Fibroblast of peridontal ligament (primary cell): ENCODE data around the gene ZNF462.
"Not testable (repeated sequence)": the region's sequence is repeated elsewhere in the genome, so short reads cannot be mapped to it uniquely, and the experiment has no call there.

Experiments used
- DNase-seq: peaks from one replicate; pipeline ENCODE4 v3.0.0-alpha.2; 2010; ENCODE audit errors: extremely low read depth

The ZNF462 gene

GRCh38 chr9:106862821-106863720 lies at the start of gene ZNF462:
Gene ZNF462 (plus strand): TSS chr9:106863166. CDS start chr9:106923384, 60,218 bp downstream.
- peak; percentile 78 for DNase-seq

- DNase-seq, result no peak
These were observed 46.4 kb upstream of the ZNF462 start for GRCh38 chr9:106816524-106816923.

GRCh38 chr9:106818034-106818433 lies 44.9 kb upstream of the ZNF462 start:
- DNase-seq, result no peak

- no peak for DNase-seq
These were observed 42.1 kb upstream of the ZNF462 start for GRCh38 chr9:106820866-106821265.

- DNase-seq, result no peak
These were observed 34.9 kb upstream of the ZNF462 start for GRCh38 chr9:106828070-106828469.

- DNase-seq, result no peak
These were observed 34.0 kb upstream of the ZNF462 start for GRCh38 chr9:106828965-106829364.

- peak; percentile 12 for DNase-seq
These were observed 33.1 kb upstream of the ZNF462 start for GRCh38 chr9:106829666-106830408.

GRCh38 chr9:106830527-106831150 lies 32.3 kb upstream of the ZNF462 start:
- no peak for DNase-seq

- no peak for DNase-seq
These were observed 28.1 kb upstream of the ZNF462 start for GRCh38 chr9:106834888-106835287.

GRCh38 chr9:106835840-106836239 lies 27.1 kb upstream of the ZNF462 start:
- no peak for DNase-seq

- no peak for DNase-seq
These were observed 19.6 kb upstream of the ZNF462 start for GRCh38 chr9:106843371-106843770.

GRCh38 chr9:106846307-106846706 lies 16.7 kb upstream of the ZNF462 start:
- DNase-seq, result no peak

GRCh38 chr9:106846857-106847256 lies 16.1 kb upstream of the ZNF462 start:
- peak; percentile 52 for DNase-seq

GRCh38 chr9:106851640-106852039 lies 11.3 kb upstream of the ZNF462 start:
- not testable (repeated sequence) for DNase-seq

- DNase-seq, result no peak
These were observed 5.0 kb upstream of the ZNF462 start for GRCh38 chr9:106857811-106858470.

- DNase-seq, result no peak
These were observed 2.8 kb upstream of the ZNF462 start for GRCh38 chr9:106859957-106860720.

- DNase-seq, result peak; percentile 34
These were observed 2.0 kb upstream of the ZNF462 start for GRCh38 chr9:106860721-106861639.

- no peak for DNase-seq
These were observed 1.3 kb upstream of the ZNF462 start for GRCh38 chr9:106861640-106862109.

GRCh38 chr9:106862110-106862820 lies 701 bp upstream of the ZNF462 start:
- DNase-seq, result peak; percentile 49
